ENCODE data around the gene CCDC149. TPM values are rescaled to one million over a fixed set of nuclear protein-coding genes. Genes with fewer than 3 reads are reported as not detected.

Gene CCDC149
- total RNA-seq, 4 donors from 2014 or later: 11.5 to 22.4 (median 14.4) TPM

- TF ChIP-seq CTCF (IDR thresholded peaks at IDR 0.05): no peak
- DNase-seq (ENCODE audit: low spot score) (no peak), ATAC-seq (ENCODE audit: low FRiP score) (no peak)
These were observed 15.9 kb upstream of the CCDC149 start for GRCh38 chr4:24928708-24929107.

DNA sequence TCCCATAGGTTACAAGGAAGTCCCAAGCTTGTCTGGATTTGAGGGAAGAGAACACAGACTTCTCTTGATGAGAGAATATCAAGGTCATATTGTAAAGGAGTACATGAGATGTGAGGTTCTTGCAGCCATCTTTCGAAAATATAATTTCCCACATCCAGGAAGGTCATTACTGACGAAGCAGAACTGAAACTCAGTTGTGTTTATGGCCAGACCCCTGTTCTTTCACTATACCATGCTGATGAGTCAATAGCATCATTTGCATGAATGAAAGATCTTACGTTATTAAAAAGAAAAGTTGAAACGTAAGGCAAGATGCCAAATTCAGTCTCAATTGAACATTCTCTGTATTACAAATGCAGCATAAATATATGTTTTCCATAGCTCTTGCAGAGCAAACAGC, 14.2 kb upstream of the CCDC149 start:
- no peak for TF ChIP-seq CTCF (IDR thresholded peaks at IDR 0.05)
- DNase-seq (ENCODE audit: low spot score) (no peak), ATAC-seq (ENCODE audit: low FRiP score) (no peak)

DNA sequence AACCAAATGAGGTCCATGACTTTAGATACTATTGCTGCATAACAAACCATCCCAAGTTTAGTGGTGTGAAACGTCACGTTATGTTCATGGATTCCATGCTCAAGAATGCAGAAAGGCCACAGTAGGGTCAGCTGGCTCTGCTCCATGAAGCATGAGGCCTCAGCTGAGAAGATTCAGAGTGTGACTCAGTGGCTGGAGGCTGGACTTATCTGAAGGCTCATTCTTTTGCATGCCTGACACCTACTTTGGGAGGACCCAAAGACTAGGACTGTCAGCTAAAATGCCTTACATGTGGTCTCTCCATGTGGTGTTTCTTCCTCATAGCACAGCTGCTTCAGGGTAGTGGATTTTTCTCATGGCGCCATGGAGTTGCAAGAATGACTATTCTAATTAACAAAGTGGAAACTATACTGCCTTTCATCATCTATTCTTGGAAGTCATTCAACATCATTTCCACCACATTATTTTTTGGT, 11.5 kb upstream of the CCDC149 start:
- DNase-seq (ENCODE audit: low spot score) (no peak), ATAC-seq (ENCODE audit: low FRiP score) (no peak)
- no peak for TF ChIP-seq CTCF (IDR thresholded peaks at IDR 0.05)

DNA sequence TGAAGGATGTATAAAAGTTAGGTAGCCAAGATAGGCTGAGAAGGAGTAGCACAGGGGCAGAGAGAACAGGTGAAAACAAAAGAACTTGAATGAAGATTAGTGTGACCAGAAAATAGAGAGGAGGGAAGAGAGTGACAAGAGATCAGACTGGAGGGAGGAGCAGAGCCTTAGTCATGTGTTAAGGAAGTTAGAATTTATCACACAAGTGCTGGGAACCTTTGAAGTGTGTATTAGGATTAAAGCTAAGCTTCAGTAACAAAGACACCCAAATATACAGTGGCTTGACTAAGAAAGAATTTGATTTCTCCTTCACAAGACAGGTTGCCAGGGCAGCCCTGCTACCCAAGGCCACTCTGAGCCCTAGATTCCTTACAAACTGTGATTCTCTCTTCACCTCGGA, 10.7 kb upstream of the CCDC149 start:
- ATAC-seq (ENCODE audit: low FRiP score) (no peak), DNase-seq (ENCODE audit: low spot score) (no peak)
- no peak for TF ChIP-seq CTCF (IDR thresholded peaks at IDR 0.05)

DNA sequence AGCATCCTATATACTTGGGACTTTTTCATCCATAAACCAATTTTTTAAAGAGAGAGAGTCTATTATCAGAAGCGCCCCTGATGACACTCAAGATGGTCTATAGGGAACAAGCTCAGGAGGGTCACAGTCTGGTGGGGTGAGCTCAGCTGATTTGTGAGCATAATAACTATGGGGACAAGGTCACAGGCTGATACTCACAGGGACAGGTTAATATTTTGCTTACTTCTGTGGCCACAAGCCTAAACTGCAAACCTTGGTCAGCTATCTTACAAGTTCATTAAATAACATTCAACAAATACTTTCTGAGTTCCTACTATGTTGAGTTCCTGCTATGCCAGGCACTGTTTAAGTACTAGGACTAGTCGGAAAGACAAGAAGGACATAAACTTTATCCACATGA, 10.2 kb upstream of the CCDC149 start:
- ATAC-seq (ENCODE audit: low FRiP score) (no peak), DNase-seq (ENCODE audit: low spot score) (no peak)
- no peak for TF ChIP-seq CTCF (IDR thresholded peaks at IDR 0.05)

GRCh38 chr4:24922416-24922815, 9.6 kb upstream of the CCDC149 start:
- DNase-seq (ENCODE audit: low spot score): no peak
- no peak for ATAC-seq (ENCODE audit: low FRiP score)
- TF ChIP-seq CTCF (IDR thresholded peaks at IDR 0.05): no peak

- DNase-seq (ENCODE audit: low spot score) (no peak), ATAC-seq (ENCODE audit: low FRiP score) (no peak)
- no peak for TF ChIP-seq CTCF (IDR thresholded peaks at IDR 0.05)
These were observed 8.6 kb upstream of the CCDC149 start for GRCh38 chr4:24921491-24921890.
